GM23248 (cell line): ENCODE data around the gene ATP5F1D.

Source experiments
- EZH2 ChIP-seq: fragments of 200-600 bp; sonication (generic); IDR thresholded peaks from 2 replicates; pipeline ENCODE4 v1.6.1; 2018; ENCODE audit warnings: antibody characterized with exemption, mild to moderate bottlenecking; ENCODE audit not compliant: insufficient read depth, poor library complexity, severe bottlenecking
- EZH2phosphoT487 ChIP-seq: fragments of 200-600 bp; sonication (generic); IDR thresholded peaks from 2 replicates; pipeline ENCODE4 v1.6.1; 2018; ENCODE audit warnings: antibody characterized with exemption, moderate library complexity, mild to moderate bottlenecking, low read depth; ENCODE audit not compliant: insufficient read depth

GRCh38 chr19:1216756-1217155 is 24.8 kb upstream of the ATP5F1D start:
- TF ChIP-seq EZH2 (no peak), EZH2phosphoT487 (no peak)
